ENCODE results near the gene TRIM37.
"Not testable (repeated sequence)": the region's sequence is repeated elsewhere in the genome, so short reads cannot be mapped to it uniquely, and the experiment has no call there.

Gene TRIM37

GRCh38 chr17:58993311-58993710, 113.4 kb downstream of the TRIM37 start:
- DNase-seq (ENCODE audit: low spot score) = no peak

GRCh38 chr17:58991718-58992331, 114.9 kb downstream of the TRIM37 start:
- DNase-seq (ENCODE audit: low spot score) = no peak

GRCh38 chr17:58989629-58990028, 117.1 kb downstream of the TRIM37 start:
- DNase-seq (ENCODE audit: low spot score) = no peak

- DNase-seq (ENCODE audit: low spot score) = no peak
Observed at GRCh38 chr17:58985971-58986370, 120.7 kb downstream of the TRIM37 start.

- no peak for DNase-seq (ENCODE audit: low spot score)
Observed at GRCh38 chr17:58985367-58985766, 121.3 kb downstream of the TRIM37 start.

- DNase-seq (ENCODE audit: low spot score) = no peak
Observed at GRCh38 chr17:58982626-58983025, 124.1 kb downstream of the TRIM37 start.

GRCh38 chr17:58980706-58981481, 125.8 kb downstream of the TRIM37 start:
- no peak for DNase-seq (ENCODE audit: low spot score)

GRCh38 chr17:58976541-58976940, 130.1 kb downstream of the TRIM37 start:
- DNase-seq (ENCODE audit: low spot score) = no peak

- no peak for DNase-seq (ENCODE audit: low spot score)
Observed at GRCh38 chr17:58974354-58974753, 132.3 kb downstream of the TRIM37 start.

- no peak for DNase-seq (ENCODE audit: low spot score)
Observed at GRCh38 chr17:58970609-58971450, 135.8 kb downstream of the TRIM37 start.

GRCh38 chr17:58969612-58970011, 137.1 kb downstream of the TRIM37 start:
- DNase-seq (ENCODE audit: low spot score) = no peak

GRCh38 chr17:58969156-58969555, 137.5 kb downstream of the TRIM37 start:
- DNase-seq (ENCODE audit: low spot score) = no peak

- no peak for DNase-seq (ENCODE audit: low spot score)
Observed at GRCh38 chr17:58968426-58969061, 138.1 kb downstream of the TRIM37 start.

GRCh38 chr17:58966208-58966607, 140.5 kb downstream of the TRIM37 start:
- no peak for DNase-seq (ENCODE audit: low spot score)

GRCh38 chr17:58965221-58965620, 141.5 kb downstream of the TRIM37 start:
- DNase-seq (ENCODE audit: low spot score) = no peak

- no peak for DNase-seq (ENCODE audit: low spot score)
Observed at GRCh38 chr17:58960068-58960467, 146.6 kb downstream of the TRIM37 start.

GRCh38 chr17:58957725-58958073, 149.0 kb downstream of the TRIM37 start:
- DNase-seq (ENCODE audit: low spot score) = not testable (repeated sequence)

GRCh38 chr17:58956997-58957724, 149.5 kb downstream of the TRIM37 start:
- DNase-seq (ENCODE audit: low spot score) = no peak

GRCh38 chr17:58954358-58954757, 152.3 kb downstream of the TRIM37 start:
- DNase-seq (ENCODE audit: low spot score) = not testable (repeated sequence)

- no peak for DNase-seq (ENCODE audit: low spot score)
Observed at GRCh38 chr17:58947824-58948223, 158.9 kb downstream of the TRIM37 start.

- no peak for DNase-seq (ENCODE audit: low spot score)
Observed at GRCh38 chr17:58947411-58947810, 159.3 kb downstream of the TRIM37 start.

GRCh38 chr17:58944166-58944565, 162.5 kb downstream of the TRIM37 start:
- no peak for DNase-seq (ENCODE audit: low spot score)
